Measurements from ENCODE around the gene NOSIP.

The NOSIP gene

GRCh38 chr19:49546825-49547565 lies 33.4 kb downstream of the NOSIP start:
- peak; percentile 92 for DNase-seq (ENCODE audit: low read depth, low spot score)

- no peak for DNase-seq (ENCODE audit: low read depth, low spot score)
These were observed 36.2 kb downstream of the NOSIP start for GRCh38 chr19:49544154-49544553.

- DNase-seq (ENCODE audit: low read depth, low spot score), result no peak
These were observed 37.3 kb downstream of the NOSIP start for GRCh38 chr19:49543032-49543431.

- no peak for DNase-seq (ENCODE audit: low read depth, low spot score)
These were observed 37.9 kb downstream of the NOSIP start for GRCh38 chr19:49542446-49542845.

GRCh38 chr19:49541914-49542313 lies 38.4 kb downstream of the NOSIP start:
- no peak for DNase-seq (ENCODE audit: low read depth, low spot score)

GRCh38 chr19:49539192-49539952 lies 41.0 kb downstream of the NOSIP start:
- no peak for DNase-seq (ENCODE audit: low read depth, low spot score)

- no peak for DNase-seq (ENCODE audit: low read depth, low spot score)
These were observed 41.7 kb downstream of the NOSIP start for GRCh38 chr19:49538643-49539042.

- no peak for DNase-seq (ENCODE audit: low read depth, low spot score)
These were observed 43.4 kb downstream of the NOSIP start for GRCh38 chr19:49536921-49537462.

GRCh38 chr19:49534632-49535385 lies 45.5 kb downstream of the NOSIP start:
- DNase-seq (ENCODE audit: low read depth, low spot score), result no peak

GRCh38 chr19:49533551-49534488 lies 46.5 kb downstream of the NOSIP start:
- DNase-seq (ENCODE audit: low read depth, low spot score), result no peak

GRCh38 chr19:49530708-49531107 lies 49.6 kb downstream of the NOSIP start:
- no peak for DNase-seq (ENCODE audit: low read depth, low spot score)

- no peak for DNase-seq (ENCODE audit: low read depth, low spot score)
These were observed 52.1 kb downstream of the NOSIP start for GRCh38 chr19:49528211-49528771.

GRCh38 chr19:49524812-49525455 lies 55.4 kb downstream of the NOSIP start:
- DNase-seq (ENCODE audit: low read depth, low spot score), result no peak

GRCh38 chr19:49520705-49521319 lies 59.5 kb downstream of the NOSIP start:
- DNase-seq (ENCODE audit: low read depth, low spot score), result no peak

GRCh38 chr19:49518033-49518432 lies 62.3 kb downstream of the NOSIP start:
- no peak for DNase-seq (ENCODE audit: low read depth, low spot score)

GRCh38 chr19:49515767-49516166 lies 64.6 kb downstream of the NOSIP start:
- DNase-seq (ENCODE audit: low read depth, low spot score), result no peak

GRCh38 chr19:49514151-49514550 lies 66.2 kb downstream of the NOSIP start:
- no peak for DNase-seq (ENCODE audit: low read depth, low spot score)

GRCh38 chr19:49513746-49514118 lies 66.6 kb downstream of the NOSIP start:
- no peak for DNase-seq (ENCODE audit: low read depth, low spot score)

GRCh38 chr19:49512970-49513745 lies 67.2 kb downstream of the NOSIP start:
- no peak for DNase-seq (ENCODE audit: low read depth, low spot score)
